ENCODE data around the gene SNX22.
A peak's percentile ranks its signal among the peaks of the same experiment; 100 is the strongest.
"Not testable (repeated sequence)": the region's sequence is repeated elsewhere in the genome, so short reads cannot be mapped to it uniquely, and the experiment has no call there.

Gene SNX22

GRCh38 chr15:64151727-64152506, at the start of gene SNX22:
SNX22 (plus strand) TSS chr15:64151731; CDS start chr15:64151776, 45 bp downstream.
- no peak for DNase-seq (ENCODE audit: low spot score)

GRCh38 chr15:64102497-64102896, 49.0 kb upstream of the SNX22 start:
- DNase-seq (ENCODE audit: low spot score), result no peak

- DNase-seq (ENCODE audit: low spot score), result peak; percentile 27
These were observed 46.3 kb upstream of the SNX22 start for GRCh38 chr15:64105113-64105704.

GRCh38 chr15:64107337-64107736, 44.2 kb upstream of the SNX22 start:
- DNase-seq (ENCODE audit: low spot score), result no peak

- not testable (repeated sequence) for DNase-seq (ENCODE audit: low spot score)
These were observed 41.3 kb upstream of the SNX22 start for GRCh38 chr15:64110108-64110701.

GRCh38 chr15:64110950-64111678, 40.4 kb upstream of the SNX22 start:
- no peak for DNase-seq (ENCODE audit: low spot score)

- peak; percentile 16 for DNase-seq (ENCODE audit: low spot score)
These were observed 39.9 kb upstream of the SNX22 start for GRCh38 chr15:64111679-64112050.

- DNase-seq (ENCODE audit: low spot score), result no peak
These were observed 39.3 kb upstream of the SNX22 start for GRCh38 chr15:64112073-64112772.

- peak; percentile 84 for DNase-seq (ENCODE audit: low spot score)
These were observed 38.6 kb upstream of the SNX22 start for GRCh38 chr15:64112904-64113303.

GRCh38 chr15:64117759-64118487, 33.6 kb upstream of the SNX22 start:
- DNase-seq (ENCODE audit: low spot score), result no peak

- not testable (repeated sequence) for DNase-seq (ENCODE audit: low spot score)
These were observed 31.2 kb upstream of the SNX22 start for GRCh38 chr15:64120322-64120721.

GRCh38 chr15:64121614-64122013, 29.9 kb upstream of the SNX22 start:
- no peak for DNase-seq (ENCODE audit: low spot score)

GRCh38 chr15:64122444-64122843, 29.1 kb upstream of the SNX22 start:
- no peak for DNase-seq (ENCODE audit: low spot score)

GRCh38 chr15:64122936-64123351, 28.6 kb upstream of the SNX22 start:
- DNase-seq (ENCODE audit: low spot score), result no peak

GRCh38 chr15:64125978-64126377, 25.6 kb upstream of the SNX22 start:
- DNase-seq (ENCODE audit: low spot score), result no peak

- DNase-seq (ENCODE audit: low spot score), result no peak
These were observed 23.8 kb upstream of the SNX22 start for GRCh38 chr15:64127521-64128270.

- DNase-seq (ENCODE audit: low spot score), result no peak
These were observed 21.4 kb upstream of the SNX22 start for GRCh38 chr15:64130159-64130558.

- DNase-seq (ENCODE audit: low spot score), result no peak
These were observed 20.0 kb upstream of the SNX22 start for GRCh38 chr15:64131547-64131946.

- no peak for DNase-seq (ENCODE audit: low spot score)
These were observed 19.3 kb upstream of the SNX22 start for GRCh38 chr15:64132217-64132616.

GRCh38 chr15:64133623-64134344, 17.7 kb upstream of the SNX22 start:
- DNase-seq (ENCODE audit: low spot score), result no peak

Measured in kidney tubule cell (primary cell).